ENCODE results near the gene TRAPPC11. TPM values are rescaled to one million over a fixed set of nuclear protein-coding genes. Genes with fewer than 3 reads are reported as not detected.
"Not testable (repeated sequence)": the region's sequence is repeated elsewhere in the genome, so short reads cannot be mapped to it uniquely, and the experiment has no call there.

The TRAPPC11 gene
- total RNA-seq, 1 donor from 2014 or later = 24.0 TPM

GRCh38 chr4:183721207-183722081 lies 62.4 kb downstream of the TRAPPC11 start:
- peak; percentile 56 to 68 for DNase-seq (ENCODE audit: low read depth in 2 of 2)

GRCh38 chr4:183722731-183723560 lies 63.9 kb downstream of the TRAPPC11 start:
- DNase-seq (ENCODE audit: low read depth in 2 of 2) = peak; percentile 43 to 65

- no peak for DNase-seq (ENCODE audit: low read depth in 2 of 2)
Measured at GRCh38 chr4:183723561-183724228, 64.6 kb downstream of the TRAPPC11 start.

GRCh38 chr4:183725585-183725984 lies 66.5 kb downstream of the TRAPPC11 start:
- not testable (repeated sequence) for DNase-seq (ENCODE audit: low read depth in 2 of 2)

GRCh38 chr4:183727482-183727881 lies 68.4 kb downstream of the TRAPPC11 start:
- DNase-seq (ENCODE audit: low read depth in 2 of 2) = no peak

- DNase-seq (ENCODE audit: low read depth in 2 of 2) = no peak
Measured at GRCh38 chr4:183728223-183729068, 69.4 kb downstream of the TRAPPC11 start.

GRCh38 chr4:183729069-183729406 lies 69.9 kb downstream of the TRAPPC11 start:
- no peak for DNase-seq (ENCODE audit: low read depth in 2 of 2)

- DNase-seq (ENCODE audit: low read depth in 2 of 2) = no peak
Measured at GRCh38 chr4:183729430-183730328, 70.6 kb downstream of the TRAPPC11 start.

- DNase-seq (ENCODE audit: low read depth in 2 of 2) = no peak
Measured at GRCh38 chr4:183732296-183732695, 73.2 kb downstream of the TRAPPC11 start.

GRCh38 chr4:183733181-183733580 lies 74.1 kb downstream of the TRAPPC11 start:
- no peak for DNase-seq (ENCODE audit: low read depth in 2 of 2)

- peak; percentile 51 to 54 for DNase-seq (ENCODE audit: low read depth in 2 of 2)
Measured at GRCh38 chr4:183738081-183738673, 79.1 kb downstream of the TRAPPC11 start.

- no peak for DNase-seq (ENCODE audit: low read depth in 2 of 2)
Measured at GRCh38 chr4:183738961-183739360, 79.9 kb downstream of the TRAPPC11 start.

- DNase-seq (ENCODE audit: low read depth in 2 of 2) = no peak
Measured at GRCh38 chr4:183746305-183747229, 87.5 kb downstream of the TRAPPC11 start.

GRCh38 chr4:183747380-183747779 lies 88.3 kb downstream of the TRAPPC11 start:
- DNase-seq (ENCODE audit: low read depth in 2 of 2) = no peak

GRCh38 chr4:183747931-183748670 lies 89.0 kb downstream of the TRAPPC11 start:
- peak; percentile 37 to 43 for DNase-seq (ENCODE audit: low read depth in 2 of 2)

GRCh38 chr4:183751106-183751505 lies 92.0 kb downstream of the TRAPPC11 start:
- no peak for DNase-seq (ENCODE audit: low read depth in 2 of 2)

- no peak for DNase-seq (ENCODE audit: low read depth in 2 of 2)
Measured at GRCh38 chr4:183755596-183755995, 96.5 kb downstream of the TRAPPC11 start.

- no peak for DNase-seq (ENCODE audit: low read depth in 2 of 2)
Measured at GRCh38 chr4:183757060-183757459, 98.0 kb downstream of the TRAPPC11 start.
